ENCODE data around the gene ACTR1A.

ACTR1A gene

DNA sequence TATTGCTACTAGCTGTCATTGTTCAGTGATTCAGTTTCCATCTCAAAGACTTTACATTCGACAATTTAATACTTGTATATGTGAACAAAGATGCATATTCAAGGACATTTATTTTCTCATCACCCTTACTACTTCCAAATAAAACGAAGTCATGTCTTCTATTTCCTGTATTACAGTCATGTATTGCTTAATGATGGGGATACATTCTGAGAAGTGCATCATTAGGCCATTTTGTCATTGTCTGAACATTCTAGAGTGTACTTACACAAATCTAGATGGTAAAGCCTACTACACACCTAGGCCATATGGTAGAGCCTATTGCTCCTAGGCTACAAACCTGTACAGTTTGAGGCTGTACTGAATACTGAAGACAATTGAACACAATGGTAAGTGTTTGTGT is 57.7 kb downstream of the ACTR1A start:
- no peak for TF ChIP-seq ZNF274 (IDR thresholded peaks at IDR 0.05; ENCODE audit: low read depth, low read length)

GRCh38 chr10:102438374-102438773 is 64.1 kb downstream of the ACTR1A start:
- no peak for TF ChIP-seq ZNF274 (IDR thresholded peaks at IDR 0.05; ENCODE audit: low read depth, low read length)
- no peak overlapping the region for H3K4me3 ChIP-seq (ENCODE audit: low read length)

More for the DNA sequence above, 57.7 kb downstream of the ACTR1A start:
- H3K4me3 ChIP-seq (ENCODE audit: low read length) = no peak overlapping the region

DNA sequence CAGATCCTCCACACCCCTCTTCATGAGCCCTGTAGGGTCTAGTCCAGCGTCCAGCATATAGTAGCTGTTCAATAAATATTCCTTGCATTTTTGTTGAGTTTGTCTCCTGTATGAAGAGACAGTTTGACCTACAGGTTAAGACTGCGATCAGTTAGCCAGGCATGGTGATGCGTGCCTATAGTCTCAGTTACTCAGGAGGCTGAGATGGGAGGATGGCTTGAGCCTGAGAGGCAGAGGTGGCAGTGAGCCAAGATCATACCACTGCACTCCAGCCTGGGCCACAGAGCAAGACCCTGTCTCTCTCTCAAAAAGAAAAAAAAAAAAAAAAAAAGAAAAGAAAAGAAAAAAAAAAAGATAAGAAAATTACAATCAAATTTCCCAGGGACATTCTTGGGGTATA is 65.0 kb downstream of the ACTR1A start:
- no peak overlapping the region for H3K4me3 ChIP-seq (ENCODE audit: low read length)
- no peak for TF ChIP-seq ZNF274 (IDR thresholded peaks at IDR 0.05; ENCODE audit: low read depth, low read length)

DNA sequence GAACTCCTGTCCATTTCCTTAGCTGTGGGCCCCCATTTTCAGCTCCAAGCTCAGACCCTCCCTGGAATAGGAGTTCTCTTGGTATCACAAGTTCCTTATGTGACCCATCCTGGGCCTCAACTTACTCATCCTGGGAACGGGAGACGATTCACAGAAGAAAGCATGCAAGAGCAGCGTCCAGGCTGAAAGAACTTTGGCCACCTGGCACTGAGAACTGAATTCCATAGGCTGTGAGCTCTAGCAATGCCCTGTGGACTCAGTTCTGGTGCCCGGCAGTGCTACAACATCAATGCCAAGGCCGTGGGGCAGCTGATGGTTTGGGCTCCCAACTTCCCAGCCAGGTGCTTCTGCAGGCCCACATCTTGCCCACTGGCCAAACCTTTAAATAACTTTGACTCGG is 66.2 kb downstream of the ACTR1A start:
- H3K4me3 ChIP-seq (ENCODE audit: low read length) = no peak overlapping the region; the same call in 1 of the 2 replicates
- TF ChIP-seq ZNF274 (IDR thresholded peaks at IDR 0.05; ENCODE audit: low read depth, low read length) = no peak

- no peak for TF ChIP-seq ZNF274 (IDR thresholded peaks at IDR 0.05; ENCODE audit: low read depth, low read length)
- H3K4me3 ChIP-seq (ENCODE audit: low read length) = peak overlapping the region; percentile 49; the same call in 1 of the 2 replicates
Observed at GRCh38 chr10:102435529-102436233, 66.8 kb downstream of the ACTR1A start.

DNA sequence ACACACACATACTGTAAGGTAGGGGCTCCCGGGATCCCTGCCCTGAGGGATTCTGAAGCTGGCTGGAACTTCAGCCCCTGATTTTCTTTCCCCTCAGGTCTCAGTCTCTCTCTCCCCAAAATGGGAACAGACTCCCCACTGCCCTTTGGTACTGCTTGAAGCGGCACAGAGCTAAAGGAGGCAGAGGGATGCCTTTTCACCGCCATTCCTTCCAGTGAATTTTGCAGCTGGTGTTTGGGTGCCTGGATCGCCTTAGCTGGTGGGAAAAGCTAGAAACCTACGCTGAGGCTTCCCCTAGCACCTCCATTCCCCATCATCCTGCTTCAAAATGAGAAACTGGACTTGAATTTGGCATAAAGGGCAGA is 67.4 kb downstream of the ACTR1A start:
- TF ChIP-seq ZNF274 (IDR thresholded peaks at IDR 0.05; ENCODE audit: low read depth, low read length) = no peak
- H3K4me3 ChIP-seq (ENCODE audit: low read length) = peak overlapping the region; percentile 42; the same call in 1 of the 2 replicates

DNA sequence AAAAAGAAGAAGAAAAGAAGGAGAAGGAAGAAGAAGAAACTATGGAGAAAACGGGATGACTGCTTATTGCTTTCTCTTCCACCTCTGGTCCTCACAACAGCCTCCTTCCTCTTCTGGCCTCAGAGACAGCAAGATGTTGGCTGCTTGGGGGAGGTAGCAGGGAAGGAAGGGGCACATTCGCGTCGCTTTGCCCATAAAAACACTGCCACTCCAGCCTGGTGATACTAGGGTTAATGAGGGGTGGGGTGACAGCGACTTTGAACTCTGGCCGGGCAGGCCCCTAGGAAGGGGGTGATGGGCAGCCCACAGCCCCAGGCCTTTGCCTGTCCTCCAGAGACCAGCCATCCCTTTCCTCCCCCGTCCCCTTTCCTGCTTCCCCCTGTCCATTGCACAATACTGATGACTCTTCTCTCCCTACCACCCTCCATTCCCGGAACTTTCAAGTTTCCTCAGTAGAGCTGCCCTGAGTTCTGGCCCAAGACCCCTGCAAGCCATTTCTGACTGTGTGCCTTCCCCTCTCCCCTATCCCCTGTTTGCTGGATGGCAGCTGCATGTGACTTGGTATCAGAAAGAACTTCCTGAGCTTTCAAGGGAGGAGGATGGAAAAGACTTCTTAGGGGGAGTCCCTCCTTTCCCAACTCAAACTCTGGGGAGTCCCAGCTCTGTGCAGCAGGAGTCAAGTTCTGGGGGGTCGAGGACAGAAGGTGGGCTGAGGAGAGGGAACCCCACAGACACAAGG is 67.9 kb downstream of the ACTR1A start:
- no peak overlapping the region for H3K4me3 ChIP-seq (ENCODE audit: low read length)
- TF ChIP-seq ZNF274 (IDR thresholded peaks at IDR 0.05; ENCODE audit: low read depth, low read length) = no peak

- no peak overlapping the region for H3K4me3 ChIP-seq (ENCODE audit: low read length)
- no peak for TF ChIP-seq ZNF274 (IDR thresholded peaks at IDR 0.05; ENCODE audit: low read depth, low read length)
Observed at GRCh38 chr10:102433619-102434046, 68.9 kb downstream of the ACTR1A start.

DNA sequence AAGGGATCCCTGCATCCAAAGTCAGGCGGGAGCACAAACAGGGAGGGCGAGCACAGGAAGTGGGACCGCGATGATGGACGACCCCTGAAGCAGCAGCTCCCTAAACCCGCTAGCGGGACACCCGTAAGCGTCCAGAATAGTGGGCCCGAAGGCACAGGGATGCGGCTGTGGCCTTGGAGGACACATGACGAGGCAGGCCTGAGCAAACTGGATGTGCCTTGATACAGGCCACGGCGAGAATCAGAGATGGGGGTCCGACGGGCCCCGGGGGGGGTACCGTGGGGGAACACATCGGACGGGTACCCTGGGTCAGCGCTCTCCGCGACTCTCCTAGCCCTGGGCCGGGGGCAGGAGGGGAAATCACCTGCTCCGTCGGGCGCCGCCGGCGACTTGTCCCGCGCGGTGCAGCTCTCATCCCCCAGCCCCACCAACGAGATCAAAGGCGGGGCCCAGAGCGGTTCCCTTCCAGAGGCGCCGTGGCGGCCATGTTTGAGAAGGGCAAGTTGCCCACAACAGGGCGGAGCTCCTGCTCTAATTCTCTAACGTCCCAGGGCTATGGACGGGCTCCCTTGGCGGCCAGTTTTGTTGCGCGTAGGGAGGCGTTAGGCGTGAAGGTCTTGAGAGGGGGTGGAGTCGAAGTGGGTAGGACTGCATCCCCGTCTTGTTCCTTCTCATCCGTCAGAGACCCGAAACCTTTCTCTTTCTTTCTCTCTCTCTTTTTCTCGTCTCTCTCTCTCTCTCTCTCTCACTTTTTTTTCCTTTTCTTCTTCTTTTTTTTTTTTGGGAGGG is 70.2 kb downstream of the ACTR1A start, which contains the start of gene CUEDC2:
CUEDC2 (minus strand) TSS at position 413 of the 789 bp plus-strand sequence. CDS start 7,386 bp downstream, outside the sequence.
- TF ChIP-seq ZNF274 (IDR thresholded peaks at IDR 0.05; ENCODE audit: low read depth, low read length) = no peak

GRCh38 chr10:102431452-102432124 is 70.9 kb downstream of the ACTR1A start:
- no peak for TF ChIP-seq ZNF274 (IDR thresholded peaks at IDR 0.05; ENCODE audit: low read depth, low read length)
- H3K4me3 ChIP-seq (ENCODE audit: low read length) = peak overlapping the region; percentile 80

More for the DNA sequence above, 70.2 kb downstream of the ACTR1A start, which contains the start of gene CUEDC2:
- H3K4me3 ChIP-seq (ENCODE audit: low read length) = peak within 1 kb of the TSS; percentile 80

DNA sequence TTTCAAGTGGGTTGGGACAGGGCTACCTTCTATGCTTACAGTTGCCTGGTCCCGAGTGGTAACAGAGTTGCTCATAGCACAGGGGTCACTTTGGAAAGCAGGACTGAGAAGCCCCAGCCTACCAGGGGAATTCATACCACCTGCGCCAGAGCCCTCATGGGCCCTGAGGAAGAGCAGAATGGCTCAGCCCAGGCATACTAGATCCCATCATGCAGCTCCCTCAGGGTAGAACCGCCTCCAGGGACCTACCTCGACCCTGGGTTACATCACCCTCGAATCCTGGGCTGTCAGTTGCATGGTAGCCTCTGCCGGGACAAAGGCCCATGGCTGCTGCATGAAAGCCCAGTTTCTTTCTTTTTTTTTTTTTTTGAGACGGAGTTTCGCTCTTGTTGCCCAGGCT is 73.0 kb downstream of the ACTR1A start:
- H3K4me3 ChIP-seq (ENCODE audit: low read length) = no peak overlapping the region
- TF ChIP-seq ZNF274 (IDR thresholded peaks at IDR 0.05; ENCODE audit: low read depth, low read length) = no peak
